ENCODE measurements around the gene AQP9.

Gene AQP9

DNA sequence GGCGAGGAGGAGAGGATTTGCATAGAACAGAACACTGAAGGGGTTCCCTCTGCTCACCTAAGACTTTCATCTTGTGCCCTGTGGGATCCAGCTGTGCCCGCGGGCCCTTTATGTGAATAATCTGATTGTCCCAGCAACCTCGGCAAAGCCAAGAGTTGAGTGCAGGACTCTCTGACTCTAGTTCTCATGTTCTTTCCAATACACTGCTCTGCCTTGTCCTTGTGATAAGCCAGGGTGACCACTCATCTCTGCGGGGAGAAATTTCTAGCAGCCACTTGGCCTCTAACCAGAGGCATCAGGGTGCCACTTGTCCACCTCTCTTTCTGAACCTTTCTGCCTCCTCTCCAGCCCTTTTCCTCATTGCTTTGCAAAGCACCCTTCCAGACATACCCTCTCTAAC lies 31.8 kb downstream of the AQP9 start:
- POLR2A ChIA-PET, result no interaction called here
- CTCF ChIA-PET, result interaction anchor here (3.9 kb wide), 1 partner anchor 11 kb away, joined by 24 read pairs; no protein-coding TSS in a partner anchor
- TF ChIP-seq, protein P1, sequence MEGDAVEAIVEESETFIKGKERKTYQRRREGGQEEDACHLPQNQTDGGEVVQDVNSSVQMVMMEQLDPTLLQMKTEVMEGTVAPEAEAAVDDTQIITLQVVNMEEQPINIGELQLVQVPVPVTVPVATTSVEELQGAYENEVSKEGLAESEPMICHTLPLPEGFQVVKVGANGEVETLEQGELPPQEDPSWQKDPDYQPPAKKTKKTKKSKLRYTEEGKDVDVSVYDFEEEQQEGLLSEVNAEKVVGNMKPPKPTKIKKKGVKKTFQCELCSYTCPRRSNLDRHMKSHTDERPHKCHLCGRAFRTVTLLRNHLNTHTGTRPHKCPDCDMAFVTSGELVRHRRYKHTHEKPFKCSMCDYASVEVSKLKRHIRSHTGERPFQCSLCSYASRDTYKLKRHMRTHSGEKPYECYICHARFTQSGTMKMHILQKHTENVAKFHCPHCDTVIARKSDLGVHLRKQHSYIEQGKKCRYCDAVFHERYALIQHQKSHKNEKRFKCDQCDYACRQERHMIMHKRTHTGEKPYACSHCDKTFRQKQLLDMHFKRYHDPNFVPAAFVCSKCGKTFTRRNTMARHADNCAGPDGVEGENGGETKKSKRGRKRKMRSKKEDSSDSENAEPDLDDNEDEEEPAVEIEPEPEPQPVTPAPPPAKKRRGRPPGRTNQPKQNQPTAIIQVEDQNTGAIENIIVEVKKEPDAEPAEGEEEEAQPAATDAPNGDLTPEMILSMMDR (IDR thresholded peaks at IDR 0.05; ENCODE audit: control extremely low read depth, extremely low read depth, low read depth, missing control alignments), result no peak
- DNase-seq (ENCODE audit: extremely low spot score), result no peak

GRCh38 chr15:58171476-58172061 lies 33.4 kb downstream of the AQP9 start:
- TF ChIP-seq, protein P1 (IDR thresholded peaks at IDR 0.05; ENCODE audit: control extremely low read depth, extremely low read depth, low read depth, missing control alignments), result no peak
- ChIA-PET POLR2A (interaction anchor here (0.7 kb wide), 1 partner anchor 352 kb away, joined by 3 read pairs; no protein-coding TSS in a partner anchor), CTCF (interaction anchor here (1.0 kb wide), 1 partner anchor 12 kb away, joined by 4 read pairs; no protein-coding TSS in a partner anchor)
- DNase-seq (ENCODE audit: extremely low spot score), result no peak

- TF ChIP-seq, protein P1 (IDR thresholded peaks at IDR 0.05; ENCODE audit: control extremely low read depth, extremely low read depth, low read depth, missing control alignments), result no peak
- POLR2A ChIA-PET, result no interaction called here
- CTCF ChIA-PET, result no interaction called here
- no peak for DNase-seq (ENCODE audit: extremely low spot score)
Observed at GRCh38 chr15:58174709-58175108, 36.5 kb downstream of the AQP9 start.

GRCh38 chr15:58175955-58176354 lies 37.8 kb downstream of the AQP9 start:
- TF ChIP-seq, protein P1 (IDR thresholded peaks at IDR 0.05; ENCODE audit: control extremely low read depth, extremely low read depth, low read depth, missing control alignments), result no peak
- ChIA-PET POLR2A (interaction anchor here (0.6 kb wide), 1 partner anchor 12 kb away, joined by 4 read pairs; no protein-coding TSS in a partner anchor), CTCF (interaction anchor here (0.8 to 1.8 kb wide), 3 partner anchors 10 to 315 kb away, joined by 3 to 6 read pairs (median 3); no protein-coding TSS in a partner anchor)
- DNase-seq (ENCODE audit: extremely low spot score), result no peak

DNA sequence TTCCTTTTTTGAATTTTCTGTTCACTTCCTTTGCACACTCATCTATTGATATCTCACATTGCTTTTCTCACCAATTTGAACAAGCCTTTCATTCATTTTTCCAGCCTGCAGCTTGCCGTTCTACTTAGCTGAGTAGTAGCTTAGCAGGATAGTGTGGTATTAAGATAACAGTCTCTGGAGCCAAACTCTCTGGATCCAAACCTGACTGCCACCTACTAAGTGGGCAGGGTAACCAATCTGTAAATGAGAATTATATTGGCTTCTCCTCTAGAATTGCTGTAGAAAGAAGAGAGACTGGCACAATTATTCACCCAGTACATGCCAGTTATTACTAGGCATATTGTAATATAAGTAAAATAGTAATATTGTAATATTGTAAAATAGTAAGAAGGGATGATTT lies 40.5 kb downstream of the AQP9 start:
- POLR2A ChIA-PET, result no interaction called here

DNA sequence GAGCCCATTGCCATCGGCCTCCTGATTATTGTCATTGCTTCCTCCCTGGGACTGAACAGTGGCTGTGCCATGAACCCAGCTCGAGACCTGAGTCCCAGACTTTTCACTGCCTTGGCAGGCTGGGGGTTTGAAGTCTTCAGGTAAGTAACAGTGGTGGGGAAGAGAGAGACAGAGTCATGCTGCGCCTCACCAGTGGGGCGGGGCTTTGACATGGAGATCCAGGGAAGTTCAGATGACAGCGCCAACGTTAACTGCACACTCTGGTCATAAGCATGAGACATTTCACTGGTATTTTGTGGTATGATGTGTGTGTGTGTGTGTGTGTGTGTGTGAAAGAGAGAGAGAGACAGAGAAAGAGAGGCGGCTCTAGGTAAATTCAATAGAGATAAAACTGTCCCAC lies 41.0 kb downstream of the AQP9 start:
- TF ChIP-seq, protein P1 (IDR thresholded peaks at IDR 0.05; ENCODE audit: control extremely low read depth, extremely low read depth, low read depth, missing control alignments), result no peak
- DNase-seq (ENCODE audit: extremely low spot score), result no peak
- CTCF ChIA-PET, result interaction anchor here (4.7 kb wide), 1 partner anchor 11 kb away, joined by 24 read pairs; no protein-coding TSS in a partner anchor
- POLR2A ChIA-PET, result no interaction called here

More for the DNA sequence above, 40.5 kb downstream of the AQP9 start:
- TF ChIP-seq, protein P1 (IDR thresholded peaks at IDR 0.05; ENCODE audit: control extremely low read depth, extremely low read depth, low read depth, missing control alignments), result no peak
- DNase-seq (ENCODE audit: extremely low spot score), result no peak
- CTCF ChIA-PET, result interaction anchor here (1.6 kb wide), 1 partner anchor 108 kb away, joined by 6 read pairs; no protein-coding TSS in a partner anchor

Measured in GM10248 (cell line).